HG03280 (cell line): ENCODE measurements around the gene IFNB1.

ENCODE experiments used
- ATAC-seq: cut with Tn5 transposase; IDR thresholded peaks from one replicate; pipeline ENCODE4 v1.9.1; 2021; ENCODE audit warnings: mild to moderate bottlenecking, moderate library complexity; ENCODE audit not compliant: unreplicated experiment

The IFNB1 gene

DNA sequence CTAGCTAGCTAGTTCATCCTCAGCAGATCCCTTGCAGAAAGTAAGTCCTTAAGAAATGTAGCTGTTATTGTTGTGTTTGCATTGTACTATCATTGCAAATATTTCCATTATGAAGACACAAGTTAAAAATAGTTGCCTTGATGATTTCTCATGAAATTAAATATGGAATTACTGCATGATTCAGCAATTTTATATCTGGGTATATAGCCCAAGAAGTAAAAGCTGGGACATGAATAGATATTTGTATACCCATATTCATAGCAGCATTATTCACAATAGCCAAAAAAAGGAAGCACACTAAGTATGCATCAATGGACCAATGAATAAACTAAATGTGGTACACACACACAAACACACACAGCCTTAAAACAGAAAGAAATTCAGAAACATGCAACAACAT, 6.8 kb downstream of the IFNB1 start:
- ATAC-seq: no peak

DNA sequence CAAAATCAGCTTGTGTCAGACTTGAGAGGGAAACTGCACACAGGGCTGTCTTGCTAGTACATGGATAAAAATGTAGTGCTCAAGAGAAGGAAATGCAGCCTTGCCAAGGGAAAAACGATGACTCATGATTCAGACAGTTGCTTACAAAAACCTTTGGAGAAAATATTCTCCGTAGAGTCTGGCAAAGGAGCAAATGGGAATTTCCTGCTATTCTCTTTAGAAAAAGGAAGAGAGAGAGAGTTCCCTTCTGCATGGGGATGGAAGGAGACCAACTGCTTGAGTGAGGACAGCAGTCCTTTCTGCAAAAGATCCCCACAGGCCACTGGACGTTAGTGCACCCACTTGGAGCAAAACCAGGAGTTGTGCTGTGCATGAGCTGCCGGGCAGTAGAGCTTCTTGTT, 7.6 kb downstream of the IFNB1 start:
- ATAC-seq: no peak

DNA sequence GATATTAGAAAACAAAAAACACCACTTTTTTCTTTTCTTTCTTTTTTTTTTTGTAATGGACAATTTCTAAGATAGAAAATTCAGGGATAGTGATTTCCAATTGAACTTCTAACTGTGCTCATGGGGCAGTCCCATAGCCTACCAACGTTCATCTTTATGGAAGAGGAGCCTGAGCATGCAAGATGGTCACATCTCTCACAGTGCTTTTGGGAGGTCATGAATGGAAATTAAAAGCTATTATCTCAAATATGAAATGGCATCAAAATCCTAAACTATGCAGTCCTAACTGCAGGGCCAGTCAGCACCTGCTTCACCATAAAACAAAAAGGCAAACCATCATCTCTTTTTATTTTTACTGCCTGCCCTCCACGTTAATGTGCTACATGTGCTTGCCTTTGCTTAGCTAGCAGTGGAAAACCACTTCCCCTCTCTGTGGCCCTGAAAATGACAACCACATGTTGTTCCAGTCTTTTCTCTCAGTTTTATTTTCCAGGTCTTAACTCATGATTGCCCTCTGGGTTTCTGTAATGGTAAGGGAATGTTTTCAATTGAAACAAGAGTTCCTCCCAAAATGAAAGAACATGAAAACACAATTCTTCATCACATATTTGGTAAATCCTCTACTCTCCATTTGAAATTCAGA, 16.7 kb downstream of the IFNB1 start:
- ATAC-seq: no peak

- ATAC-seq: no peak
Measured at GRCh38 chr9:21056931-21057330, 20.8 kb downstream of the IFNB1 start.

DNA sequence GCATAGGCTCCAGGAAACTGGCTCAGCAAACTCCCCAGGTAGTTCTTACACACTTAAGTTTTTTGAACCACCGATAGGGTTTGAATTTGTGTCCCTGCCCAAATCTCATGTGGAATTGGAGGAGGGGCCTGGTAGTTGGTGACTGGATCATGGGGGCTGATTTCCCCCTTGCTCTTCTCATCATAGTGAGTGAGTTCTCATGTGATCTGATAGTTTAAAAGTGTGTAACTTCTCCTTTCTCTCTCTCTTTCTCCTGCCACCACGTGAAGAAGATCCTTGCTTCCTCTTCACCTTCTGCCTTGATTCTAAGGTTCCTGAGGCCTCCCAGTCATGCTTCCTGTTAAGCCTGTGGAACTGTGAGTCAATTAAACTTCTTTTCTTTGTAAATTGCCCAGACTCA, 23.9 kb downstream of the IFNB1 start:
- no peak for ATAC-seq

GRCh38 chr9:21047281-21047691, 30.5 kb downstream of the IFNB1 start:
- ATAC-seq: no peak

DNA sequence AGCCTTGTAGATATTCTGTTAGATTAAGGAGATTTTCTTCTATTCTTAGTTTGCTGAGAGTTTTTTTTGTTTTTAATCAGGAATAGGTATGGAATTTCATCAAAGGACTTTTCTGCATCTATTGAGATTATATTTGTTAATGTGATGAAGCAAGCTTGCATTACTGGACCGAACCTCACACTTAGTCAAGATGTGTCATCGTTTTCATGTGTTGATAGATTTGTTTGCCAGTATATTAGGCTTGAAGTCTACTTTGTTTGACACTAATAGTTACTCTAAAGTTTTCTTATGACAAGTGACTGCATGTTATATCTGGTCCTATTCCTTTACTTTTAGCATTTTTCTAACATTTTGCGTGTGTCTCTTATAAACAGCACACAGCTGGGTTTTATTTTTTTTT, 33.9 kb downstream of the IFNB1 start:
- ATAC-seq: no peak

GRCh38 chr9:21042466-21042865, 35.3 kb downstream of the IFNB1 start:
- ATAC-seq: no peak

- no peak for ATAC-seq
Measured at GRCh38 chr9:21039302-21039701, 38.4 kb downstream of the IFNB1 start.

DNA sequence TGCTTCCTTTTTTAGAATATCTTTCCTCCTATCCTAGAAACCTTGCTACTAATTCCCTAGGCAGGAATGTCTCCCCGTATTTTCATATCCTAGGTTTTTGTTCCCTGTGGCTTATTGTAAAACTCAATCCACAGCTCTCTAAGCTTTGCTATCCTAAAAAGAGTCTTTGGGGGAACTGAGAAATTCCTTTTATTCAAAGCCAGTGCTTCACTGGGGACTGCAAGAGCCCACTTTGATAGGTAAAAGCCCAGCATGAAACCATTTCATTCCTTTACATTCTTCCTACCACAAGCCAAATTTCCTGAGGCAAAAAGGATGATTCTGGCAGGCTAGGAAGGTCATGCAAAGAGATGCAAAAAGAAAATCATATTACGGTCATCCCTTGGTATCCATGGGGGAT, 40.5 kb downstream of the IFNB1 start:
- no peak for ATAC-seq

DNA sequence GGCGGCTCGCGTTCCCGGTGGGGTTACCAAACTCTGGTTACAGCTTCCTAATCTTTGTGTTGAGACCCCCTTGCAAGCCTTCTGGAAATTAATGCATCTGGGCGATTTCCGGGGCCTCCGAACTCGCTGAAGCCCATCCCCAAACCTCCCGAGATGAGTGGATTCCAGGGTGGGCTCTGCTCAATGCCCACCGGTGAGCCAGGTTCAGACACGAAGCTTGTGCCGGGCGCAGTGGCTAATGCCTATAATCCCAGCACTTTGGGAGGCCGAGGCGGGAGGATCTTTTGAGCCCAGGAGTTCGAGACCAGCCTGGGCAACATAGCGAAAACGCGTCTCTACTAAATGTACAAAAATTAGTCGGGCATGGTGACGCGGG, 45.9 kb downstream of the IFNB1 start:
- no peak for ATAC-seq

- peak; percentile 83 for ATAC-seq
Measured at GRCh38 chr9:21031091-21031807, 46.5 kb downstream of the IFNB1 start, which contains the start of gene HACD4. Gene HACD4 (minus strand): TSS chr9:21031640. CDS start chr9:21031590, 50 bp downstream.

- ATAC-seq: peak; percentile 72
Measured at GRCh38 chr9:21030389-21031035, 47.2 kb downstream of the IFNB1 start.

DNA sequence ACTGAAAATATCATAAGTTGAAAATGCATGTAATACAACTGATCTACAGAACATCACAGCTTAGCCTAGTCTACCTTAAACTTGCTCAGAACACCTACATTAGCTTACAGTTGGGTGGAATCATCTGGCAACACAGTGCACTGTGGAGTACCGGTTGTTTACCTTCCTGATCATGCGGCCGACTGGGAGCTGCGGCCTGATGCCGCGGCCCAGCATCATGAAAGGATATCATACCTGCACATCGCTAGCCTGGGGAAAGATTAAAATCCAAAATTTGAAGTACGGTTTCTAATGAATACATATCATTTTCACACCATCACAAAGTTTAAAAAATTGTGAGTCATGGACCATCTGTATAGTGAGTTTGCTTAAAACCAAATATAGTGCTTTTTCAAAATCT, 48.1 kb downstream of the IFNB1 start:
- no peak for ATAC-seq

GRCh38 chr9:21028466-21028865, 49.3 kb downstream of the IFNB1 start:
- ATAC-seq: no peak

GRCh38 chr9:21027295-21027694, 50.4 kb downstream of the IFNB1 start:
- no peak for ATAC-seq
